GM18951 (cell line): ENCODE measurements around the gene NRARP.

Experiments used
- POLR2A ChIP-seq: IDR thresholded peaks from 4 replicates; pipeline ENCODE4 v1.6.1; 2011; ENCODE audit warnings: mild to moderate bottlenecking; ENCODE audit not compliant: insufficient read length, insufficient read depth; ENCODE audit errors: extremely low read depth
- in situ Hi-C: fragments of 300-500 bp; cut with MboI; formaldehyde crosslinking; loops from one replicate; pipeline ENCODE4 v1.12.0; 2022; ENCODE audit warnings: low sequenced_read_pairs, mixed read lengths, inconsistent platforms; ENCODE audit not compliant: unreplicated experiment

The NRARP gene

DNA sequence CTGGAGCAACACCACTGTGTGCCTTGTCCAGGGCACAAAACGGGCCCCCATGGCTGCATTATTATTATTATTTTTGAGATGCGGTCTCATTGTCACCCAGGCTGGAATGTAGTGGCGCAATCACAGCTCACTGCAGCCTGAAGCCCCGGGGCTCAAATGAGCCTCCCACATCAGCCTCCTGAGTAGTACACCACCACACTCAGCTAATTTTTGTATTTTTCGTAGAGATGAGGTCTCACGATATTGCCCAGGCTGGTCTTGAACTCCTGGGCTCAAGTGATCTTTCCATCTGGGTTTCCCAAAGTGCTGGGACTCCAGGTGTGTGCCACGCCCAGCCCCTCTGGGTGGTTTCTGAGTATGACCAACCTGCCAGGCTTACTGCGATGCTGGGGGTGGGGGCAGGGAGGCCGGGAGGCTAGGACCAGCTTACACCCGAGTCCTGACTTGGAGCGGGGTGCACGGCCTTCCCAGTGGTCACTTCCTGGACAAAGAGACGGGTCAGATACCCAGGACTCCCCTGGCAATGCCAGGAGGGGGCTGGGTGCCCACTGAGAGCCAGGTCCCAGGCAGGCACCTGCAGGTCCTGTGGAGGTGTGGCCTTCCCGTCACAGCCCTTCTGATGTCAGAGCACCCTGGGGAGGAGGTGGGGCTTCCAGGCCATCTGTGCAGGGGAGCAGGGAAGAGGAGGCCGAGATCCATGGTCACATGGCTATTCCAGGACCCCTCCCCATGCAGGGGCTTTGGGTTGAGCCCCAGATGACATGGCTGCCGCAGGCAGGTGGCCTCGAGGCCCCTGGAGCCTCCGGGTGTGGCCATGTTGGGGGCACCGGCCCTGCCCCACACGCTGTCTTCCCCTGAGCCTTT is 8.3 kb upstream of the NRARP start:
- no peak for TF ChIP-seq POLR2A
- in situ Hi-C loops, result no loop called here

DNA sequence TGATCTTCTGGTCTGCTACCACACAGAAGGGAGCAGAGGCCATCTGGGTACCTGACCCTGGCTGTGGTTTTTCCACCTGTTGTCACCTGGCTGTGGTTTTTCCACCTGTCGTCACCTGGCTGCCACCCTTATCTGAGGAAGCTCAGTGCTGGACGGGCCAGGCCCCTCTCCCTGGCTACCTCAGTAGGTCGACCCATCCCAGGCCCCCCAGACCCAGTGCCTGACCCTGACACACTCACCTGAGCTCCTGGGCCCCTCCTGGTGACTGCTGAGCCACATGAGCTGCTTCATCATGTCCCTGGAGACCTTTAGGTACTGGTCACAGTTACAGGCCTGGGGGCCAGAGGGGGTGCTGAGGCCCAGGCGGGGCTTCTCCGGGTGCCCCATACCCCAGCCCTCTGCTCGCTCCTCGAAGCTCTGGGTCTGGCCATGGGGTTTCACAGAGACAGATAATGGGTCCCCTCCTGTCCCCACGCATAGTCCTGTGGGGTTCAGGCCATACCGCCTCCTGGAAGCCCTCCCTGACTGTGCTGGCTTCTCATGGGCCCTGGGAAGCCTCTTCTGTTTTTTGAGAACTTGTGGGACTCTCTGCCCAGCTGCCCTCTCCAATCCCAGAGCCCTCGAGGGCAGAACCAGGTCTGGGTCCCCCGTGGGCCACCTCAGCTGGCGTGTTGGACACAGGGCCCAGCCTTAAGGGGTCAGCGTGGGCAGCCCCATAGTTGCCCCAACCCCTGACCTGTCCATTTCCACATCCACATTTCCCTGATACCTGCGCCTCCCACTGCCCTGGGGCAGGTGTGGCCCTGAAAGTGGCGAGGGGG is 7.5 kb upstream of the NRARP start:
- in situ Hi-C loops, result no loop called here
- TF ChIP-seq POLR2A, result no peak

DNA sequence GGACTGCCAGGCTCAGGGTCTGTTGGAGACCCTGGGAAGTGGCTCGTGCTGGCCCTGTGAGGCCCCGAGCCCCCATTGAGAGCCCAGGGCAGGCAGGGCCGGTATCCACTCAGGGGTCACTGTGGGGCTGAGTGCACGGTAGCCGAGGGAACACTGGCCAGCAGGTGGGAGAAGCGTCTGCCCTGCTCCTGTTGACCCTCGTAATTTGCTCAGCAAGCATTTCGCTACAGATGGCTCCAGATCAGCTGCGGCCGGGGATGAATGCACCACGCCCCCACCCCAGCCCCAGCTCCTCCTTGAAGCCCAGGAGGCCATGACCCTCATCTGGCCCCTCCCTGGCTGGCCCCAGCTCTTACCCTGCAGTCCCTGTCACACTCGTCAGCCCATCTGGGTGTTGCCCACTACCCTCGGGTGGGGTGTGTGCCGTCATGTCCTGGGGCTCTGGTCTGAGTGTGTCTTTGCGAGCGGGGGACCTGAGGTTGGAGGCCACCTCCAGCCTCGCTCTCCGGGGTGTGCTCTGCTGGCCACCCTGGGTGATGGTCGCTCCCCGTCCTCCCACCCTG is 6.1 kb upstream of the NRARP start:
- in situ Hi-C loops, result no loop called here
- no peak for TF ChIP-seq POLR2A

DNA sequence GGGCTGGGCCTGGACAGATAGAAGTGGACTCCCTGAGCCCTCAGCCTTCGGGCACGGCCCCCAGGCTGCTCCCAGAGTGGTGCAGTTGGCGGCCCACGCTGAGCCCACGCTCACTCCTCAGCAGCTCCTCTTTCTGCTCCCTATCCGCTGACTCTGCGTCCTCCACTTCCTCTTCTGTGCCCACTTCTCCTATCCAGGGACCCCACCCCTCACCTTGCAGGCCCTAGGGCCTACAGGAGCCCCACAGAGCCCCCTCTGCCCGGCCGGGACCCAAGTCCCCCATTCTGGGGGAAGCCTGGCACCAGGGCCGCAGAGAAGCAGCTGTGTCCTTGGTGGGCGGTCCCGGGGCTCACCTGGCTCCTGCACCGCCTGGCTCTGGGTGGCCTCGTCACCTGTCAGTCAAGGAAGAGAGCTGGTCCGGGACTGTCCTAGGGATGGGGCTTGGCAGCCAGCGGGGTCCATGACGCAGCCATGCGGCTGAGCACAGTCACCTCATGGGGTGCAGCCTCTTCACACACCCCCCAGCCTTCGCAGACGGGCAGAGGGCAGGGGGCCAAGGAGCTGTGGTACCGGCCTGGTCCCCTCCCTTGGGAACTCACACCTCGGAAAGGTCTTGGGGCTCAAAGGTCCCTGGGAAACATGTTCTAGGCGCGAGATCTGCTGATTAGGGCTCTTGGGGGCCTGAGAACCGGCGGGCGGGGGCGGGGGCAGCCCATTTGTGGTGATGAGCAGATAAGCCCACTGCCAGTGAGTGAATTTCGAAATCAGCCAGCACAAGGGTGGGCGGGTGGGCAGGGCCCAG is 5.4 kb upstream of the NRARP start:
- TF ChIP-seq POLR2A, result no peak
- in situ Hi-C loops, result no loop called here

DNA sequence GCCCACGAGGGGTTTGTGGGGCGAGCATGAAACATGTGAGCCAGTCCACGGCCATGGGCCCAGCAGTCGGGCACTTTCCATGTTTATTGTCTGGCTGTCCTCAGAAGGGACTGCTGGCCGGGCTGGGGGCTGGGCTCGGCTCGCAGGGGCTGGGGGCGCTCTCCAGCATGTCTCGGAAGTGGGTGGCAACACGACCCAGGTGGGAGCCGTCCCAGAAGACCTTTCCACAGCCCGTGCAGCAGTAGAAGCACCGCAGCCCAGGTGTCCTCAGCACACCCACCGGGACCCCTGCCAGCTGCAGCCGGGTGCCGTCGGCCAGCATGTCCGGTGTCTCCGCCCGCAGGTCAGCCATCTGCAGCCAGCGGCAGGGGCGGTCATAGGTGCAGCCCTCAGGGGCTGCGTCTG is 4.8 kb upstream of the NRARP start:
- in situ Hi-C loops, result no loop called here

DNA sequence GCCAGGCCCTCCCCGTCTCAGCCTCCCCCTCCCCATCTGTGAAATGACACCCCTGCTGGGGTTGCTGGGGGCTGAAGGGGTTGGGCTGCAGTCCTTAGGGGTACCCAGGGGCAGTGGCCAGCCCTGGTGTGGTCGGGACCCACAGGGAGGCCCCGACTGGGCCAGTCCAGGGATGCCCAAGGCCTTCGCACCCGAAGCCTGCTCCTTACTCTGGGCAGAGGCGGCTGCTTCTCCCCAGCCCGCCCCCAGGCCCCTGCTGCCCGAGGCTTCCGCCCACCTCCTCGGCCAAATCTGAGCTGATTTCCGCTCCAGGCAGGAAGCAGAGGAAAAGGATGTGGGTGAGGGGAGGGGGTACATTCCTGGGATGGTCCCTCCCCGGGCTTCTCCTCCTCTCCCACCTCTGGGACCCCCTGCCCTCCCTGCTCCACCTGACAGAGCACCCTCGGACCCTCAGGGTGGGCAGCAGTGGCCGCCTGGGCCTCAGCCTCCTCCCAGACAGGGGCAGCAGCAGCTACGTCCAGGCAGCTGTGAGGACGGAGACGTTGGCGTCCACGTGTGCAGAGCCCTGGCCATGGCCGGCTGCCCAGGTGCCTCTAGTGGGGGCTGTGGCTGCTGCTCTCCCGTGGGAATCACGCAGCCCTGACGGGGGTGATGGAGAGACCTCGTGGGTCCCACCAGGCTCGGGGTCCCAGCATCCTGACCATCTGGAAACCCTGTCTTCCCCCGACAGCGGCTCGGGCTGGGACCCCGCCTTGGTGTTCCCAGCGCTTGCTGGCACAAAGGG is 4.2 kb upstream of the NRARP start:
- in situ Hi-C loops, result no loop called here
- TF ChIP-seq POLR2A, result no peak

More for the DNA sequence above, 4.8 kb upstream of the NRARP start:
- TF ChIP-seq POLR2A, result no peak

DNA sequence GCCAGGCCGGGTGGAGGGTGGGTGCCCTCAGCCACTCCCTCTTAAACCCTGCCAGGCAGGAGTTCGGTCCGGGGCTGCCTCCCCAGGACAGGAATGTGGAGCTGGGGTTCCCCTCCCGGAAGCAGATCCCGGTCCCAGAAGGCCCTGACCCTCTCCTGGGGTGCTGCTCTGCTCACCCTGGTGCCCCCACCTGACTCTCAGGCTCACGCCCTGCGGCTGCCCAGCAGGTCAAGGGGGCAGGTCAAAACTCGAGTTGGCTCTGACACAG is 3.7 kb upstream of the NRARP start:
- in situ Hi-C loops, result no loop called here
- TF ChIP-seq POLR2A, result no peak

DNA sequence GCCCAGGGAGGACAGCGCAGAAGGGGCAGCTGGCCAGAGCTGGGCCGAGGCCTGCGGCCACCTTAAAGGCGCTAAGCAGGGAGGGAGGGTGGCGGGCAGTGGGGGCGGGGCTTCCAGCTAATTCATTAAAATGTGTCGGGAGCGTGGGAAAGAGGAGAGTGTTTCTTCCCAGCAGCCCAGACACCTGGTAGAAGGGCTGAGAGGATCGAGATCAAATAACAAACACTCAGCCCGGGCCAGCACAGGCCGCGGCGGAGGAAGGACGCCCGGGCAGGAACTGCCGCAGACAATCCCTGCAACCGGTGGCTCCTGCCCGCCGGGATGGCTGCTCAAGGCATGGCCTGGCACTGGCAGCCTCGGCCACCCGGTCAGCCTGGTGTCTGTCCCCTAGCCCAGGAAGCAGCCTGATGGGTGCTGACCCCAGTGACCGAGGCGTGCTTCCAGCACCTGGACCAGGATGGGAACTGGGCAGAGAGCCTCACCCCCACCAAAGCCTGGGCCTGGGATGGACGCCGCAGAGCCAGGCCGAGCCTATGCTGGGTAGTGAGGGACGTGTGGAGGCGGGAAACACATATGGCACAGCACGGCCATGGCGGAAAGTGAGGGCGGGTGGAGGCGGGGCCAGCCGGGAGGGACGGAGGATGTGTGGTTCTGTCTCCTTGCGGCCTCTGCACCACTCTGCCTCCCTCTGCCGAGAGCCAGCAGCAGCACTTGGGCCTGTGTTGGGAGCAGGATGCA is 3.2 kb upstream of the NRARP start:
- in situ Hi-C loops, result no loop called here
- TF ChIP-seq POLR2A, result no peak

DNA sequence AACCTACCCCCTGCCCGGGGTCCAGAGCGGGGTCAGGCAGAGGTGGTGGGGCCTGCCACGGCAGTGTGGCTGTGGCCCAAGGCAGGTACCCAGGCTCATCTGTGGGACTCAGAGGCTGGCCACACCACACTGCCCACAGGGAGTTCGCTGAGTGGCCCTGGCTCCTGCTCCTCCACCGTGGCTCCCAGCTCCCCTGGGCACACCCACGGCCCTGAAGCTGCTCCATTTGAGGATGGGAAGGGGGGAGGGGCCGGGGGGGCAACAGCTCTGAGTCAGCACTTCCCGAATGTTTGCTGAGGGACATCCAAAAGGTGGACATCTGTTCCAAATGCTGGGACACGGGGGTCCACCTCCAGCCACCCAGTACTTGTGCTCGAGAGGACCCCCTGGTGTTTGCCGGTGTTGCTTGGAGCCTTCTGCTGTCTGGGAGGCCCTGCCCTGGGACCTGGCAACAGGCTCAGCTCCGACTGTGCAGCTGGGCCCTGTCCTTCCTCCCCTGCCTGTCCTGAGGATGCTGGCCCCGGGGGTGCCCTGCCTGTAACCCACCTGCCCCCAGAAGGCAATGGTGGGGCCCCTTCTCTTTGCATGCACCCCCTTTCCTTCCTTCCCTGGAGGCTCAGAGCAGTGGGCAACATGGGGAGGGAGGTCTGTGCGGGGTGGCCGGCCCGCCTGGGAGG is 2.5 kb upstream of the NRARP start:
- TF ChIP-seq POLR2A, result no peak
- in situ Hi-C loops, result no loop called here

DNA sequence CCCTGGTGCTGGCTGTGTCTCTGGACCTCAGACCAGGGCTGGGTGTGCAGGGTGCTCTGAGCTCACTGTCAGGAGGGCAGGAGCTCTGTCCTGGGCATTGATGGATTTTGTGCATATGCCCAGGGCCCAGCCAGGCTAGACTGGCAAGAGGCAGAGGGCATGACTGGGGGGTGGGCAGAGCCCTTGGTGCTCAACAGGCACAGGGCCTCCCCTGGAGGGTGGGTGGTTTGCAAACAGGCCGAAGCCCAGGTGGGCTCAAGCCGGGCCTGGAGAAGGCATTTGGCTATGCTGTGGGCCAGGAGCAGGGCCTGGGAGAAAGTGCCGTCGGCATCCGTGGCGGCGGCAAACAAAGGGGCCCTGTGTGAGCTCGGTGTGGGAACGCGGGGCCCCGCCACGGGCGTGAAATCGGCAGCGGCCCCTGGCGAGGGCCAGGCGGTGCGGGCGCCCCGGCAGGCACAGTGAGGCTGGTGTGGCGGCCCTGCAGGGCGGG is 1.9 kb upstream of the NRARP start:
- in situ Hi-C loops, result no loop called here
- TF ChIP-seq POLR2A, result no peak
